ENCODE data around the gene THEM4.
"Not testable (repeated sequence)": the region's sequence is repeated elsewhere in the genome, so short reads cannot be mapped to it uniquely, and the experiment has no call there.

The THEM4 gene

GRCh38 chr1:151887028-151887427 lies 22.3 kb downstream of the THEM4 start:
- H3K4me1 ChIP-seq (ENCODE audit: control insufficient read depth, low read depth, low read length), result no peaks in the 10 kb centered on the region
- no peak overlapping the region for H3K4me3 ChIP-seq (ENCODE audit: low read length)
- no peak overlapping the region for H2AK5ac ChIP-seq (ENCODE audit: low read length)
- DNase-seq, result no peak
- no peaks in the 10 kb centered on the region for H3K79me2 ChIP-seq (ENCODE audit: control insufficient read depth, insufficient read depth, low read length)
- H4K5ac ChIP-seq (ENCODE audit: low read length), result no peak overlapping the region
- H3K18ac ChIP-seq (ENCODE audit: low read length), result no peak overlapping the region
- H3K23ac ChIP-seq (ENCODE audit: low read length), result no peak overlapping the region
- H3K27me3 ChIP-seq (ENCODE audit: insufficient read depth, low read length, poor library complexity), result no peaks in the 10 kb centered on the region
- no peak overlapping the region for H2BK5ac ChIP-seq (ENCODE audit: low read length)
- no peaks in the 10 kb centered on the region for H3K79me1 ChIP-seq (ENCODE audit: low read length)
- H4K8ac ChIP-seq (ENCODE audit: low read depth, low read length), result no peak overlapping the region
- H3K27ac ChIP-seq (ENCODE audit: low read depth, low read length), result no peak overlapping the region
- H2BK120ac ChIP-seq (ENCODE audit: low read depth, low read length), result no peak overlapping the region
- H3K36me3 ChIP-seq (ENCODE audit: control insufficient read depth, insufficient read depth, low read length), result no peaks in the 10 kb centered on the region
- H3K4ac ChIP-seq (ENCODE audit: low read depth, low read length), result no peak overlapping the region
- no peak overlapping the region for H2BK15ac ChIP-seq (replicated peaks; ENCODE audit: low read depth)
- no peak overlapping the region for H3K56ac ChIP-seq (ENCODE audit: low read length)
- no peak overlapping the region for H3K4me2 ChIP-seq (ENCODE audit: low read length)
- no CpG with 5 or more reads among the region's 1 CpG for WGBS (ENCODE audit: extremely low coverage, insufficient coverage, low lambda C conversion rate)
- no peak overlapping the region for H3K9ac ChIP-seq (ENCODE audit: low read length)

- Histone ChIP-seq H3K56ac (ENCODE audit: low read length) (no peak overlapping the region), H2AK5ac (ENCODE audit: low read length) (no peak overlapping the region), H3K27me3 (ENCODE audit: insufficient read depth, low read length, poor library complexity) (no peaks in the 10 kb centered on the region), H3K4me2 (ENCODE audit: low read length) (no peak overlapping the region), H2BK120ac (ENCODE audit: low read depth, low read length) (no peak overlapping the region), H3K18ac (ENCODE audit: low read length) (no peak overlapping the region), H3K27ac (ENCODE audit: low read depth, low read length) (no peak overlapping the region), H4K8ac (ENCODE audit: low read depth, low read length) (no peak overlapping the region), H3K79me1 (ENCODE audit: low read length) (no peaks in the 10 kb centered on the region), H3K9ac (ENCODE audit: low read length) (no peak overlapping the region), H3K4me1 (ENCODE audit: control insufficient read depth, low read depth, low read length) (no peaks in the 10 kb centered on the region), H3K4me3 (ENCODE audit: low read length) (no peak overlapping the region), H3K79me2 (ENCODE audit: control insufficient read depth, insufficient read depth, low read length) (no peaks in the 10 kb centered on the region), H3K23ac (ENCODE audit: low read length) (no peak overlapping the region), H2BK15ac (replicated peaks; ENCODE audit: low read depth) (no peak overlapping the region), H4K5ac (ENCODE audit: low read length) (no peak overlapping the region), H3K36me3 (ENCODE audit: control insufficient read depth, insufficient read depth, low read length) (no peaks in the 10 kb centered on the region), H2BK5ac (ENCODE audit: low read length) (no peak overlapping the region), H3K4ac (ENCODE audit: low read depth, low read length) (no peak overlapping the region)
- no peak for DNase-seq
- no CpG with 5 or more reads among the region's 1 CpG for WGBS (ENCODE audit: extremely low coverage, insufficient coverage, low lambda C conversion rate)
These were observed 23.8 kb downstream of the THEM4 start for GRCh38 chr1:151885479-151885878.

GRCh38 chr1:151884879-151885278 lies 24.4 kb downstream of the THEM4 start:
- not testable (repeated sequence) for H3K4ac ChIP-seq (ENCODE audit: low read depth, low read length); H3K27me3 ChIP-seq (ENCODE audit: insufficient read depth, low read length, poor library complexity); H3K79me2 ChIP-seq (ENCODE audit: control insufficient read depth, insufficient read depth, low read length); H4K5ac ChIP-seq (ENCODE audit: low read length); H2BK120ac ChIP-seq (ENCODE audit: low read depth, low read length); H4K8ac ChIP-seq (ENCODE audit: low read depth, low read length); H2BK5ac ChIP-seq (ENCODE audit: low read length); H3K56ac ChIP-seq (ENCODE audit: low read length); DNase-seq; H3K23ac ChIP-seq (ENCODE audit: low read length); H3K27ac ChIP-seq (ENCODE audit: low read depth, low read length); H3K4me3 ChIP-seq (ENCODE audit: low read length); H3K4me1 ChIP-seq (ENCODE audit: control insufficient read depth, low read depth, low read length); H3K18ac ChIP-seq (ENCODE audit: low read length); H3K36me3 ChIP-seq (ENCODE audit: control insufficient read depth, insufficient read depth, low read length); H3K9ac ChIP-seq (ENCODE audit: low read length); H3K79me1 ChIP-seq (ENCODE audit: low read length); H2BK15ac ChIP-seq (replicated peaks; ENCODE audit: low read depth); H3K4me2 ChIP-seq (ENCODE audit: low read length); H2AK5ac ChIP-seq (ENCODE audit: low read length)
- WGBS (ENCODE audit: extremely low coverage, insufficient coverage, low lambda C conversion rate), result no CpG with 5 or more reads among the region's 5 CpGs

- not testable (repeated sequence) for H3K79me1 ChIP-seq (ENCODE audit: low read length); H3K79me2 ChIP-seq (ENCODE audit: control insufficient read depth, insufficient read depth, low read length); H2BK120ac ChIP-seq (ENCODE audit: low read depth, low read length); H3K9ac ChIP-seq (ENCODE audit: low read length); H2BK15ac ChIP-seq (replicated peaks; ENCODE audit: low read depth); H3K36me3 ChIP-seq (ENCODE audit: control insufficient read depth, insufficient read depth, low read length); H3K27me3 ChIP-seq (ENCODE audit: insufficient read depth, low read length, poor library complexity); H3K4me1 ChIP-seq (ENCODE audit: control insufficient read depth, low read depth, low read length); H4K8ac ChIP-seq (ENCODE audit: low read depth, low read length); H3K18ac ChIP-seq (ENCODE audit: low read length); H2AK5ac ChIP-seq (ENCODE audit: low read length); DNase-seq; H3K4ac ChIP-seq (ENCODE audit: low read depth, low read length); H2BK5ac ChIP-seq (ENCODE audit: low read length); H3K4me3 ChIP-seq (ENCODE audit: low read length); H4K5ac ChIP-seq (ENCODE audit: low read length); H3K27ac ChIP-seq (ENCODE audit: low read depth, low read length); H3K56ac ChIP-seq (ENCODE audit: low read length); H3K4me2 ChIP-seq (ENCODE audit: low read length); H3K23ac ChIP-seq (ENCODE audit: low read length)
- no CpG with 5 or more reads among the region's 3 CpGs for WGBS (ENCODE audit: extremely low coverage, insufficient coverage, low lambda C conversion rate)
These were observed 24.9 kb downstream of the THEM4 start for GRCh38 chr1:151884445-151884844.

- not testable (repeated sequence) for H3K27ac ChIP-seq (ENCODE audit: low read depth, low read length); H3K4ac ChIP-seq (ENCODE audit: low read depth, low read length); H3K9ac ChIP-seq (ENCODE audit: low read length); H3K27me3 ChIP-seq (ENCODE audit: insufficient read depth, low read length, poor library complexity); H3K79me2 ChIP-seq (ENCODE audit: control insufficient read depth, insufficient read depth, low read length); H4K5ac ChIP-seq (ENCODE audit: low read length); H3K23ac ChIP-seq (ENCODE audit: low read length); H2AK5ac ChIP-seq (ENCODE audit: low read length); H3K4me2 ChIP-seq (ENCODE audit: low read length); H3K4me3 ChIP-seq (ENCODE audit: low read length); H2BK15ac ChIP-seq (replicated peaks; ENCODE audit: low read depth); H3K79me1 ChIP-seq (ENCODE audit: low read length); H3K36me3 ChIP-seq (ENCODE audit: control insufficient read depth, insufficient read depth, low read length); DNase-seq; H4K8ac ChIP-seq (ENCODE audit: low read depth, low read length); H3K4me1 ChIP-seq (ENCODE audit: control insufficient read depth, low read depth, low read length); H2BK5ac ChIP-seq (ENCODE audit: low read length); H2BK120ac ChIP-seq (ENCODE audit: low read depth, low read length); H3K56ac ChIP-seq (ENCODE audit: low read length); H3K18ac ChIP-seq (ENCODE audit: low read length)
- no CpG with 5 or more reads among the region's 4 CpGs for WGBS (ENCODE audit: extremely low coverage, insufficient coverage, low lambda C conversion rate)
These were observed 25.4 kb downstream of the THEM4 start for GRCh38 chr1:151883898-151884297.

GRCh38 chr1:151882918-151883317 lies 26.4 kb downstream of the THEM4 start:
- not testable (repeated sequence) for H2BK15ac ChIP-seq (replicated peaks; ENCODE audit: low read depth); H3K79me2 ChIP-seq (ENCODE audit: control insufficient read depth, insufficient read depth, low read length); H3K4ac ChIP-seq (ENCODE audit: low read depth, low read length); H3K27ac ChIP-seq (ENCODE audit: low read depth, low read length); H3K23ac ChIP-seq (ENCODE audit: low read length); H4K8ac ChIP-seq (ENCODE audit: low read depth, low read length); H3K4me2 ChIP-seq (ENCODE audit: low read length); H2AK5ac ChIP-seq (ENCODE audit: low read length); H3K36me3 ChIP-seq (ENCODE audit: control insufficient read depth, insufficient read depth, low read length); H3K27me3 ChIP-seq (ENCODE audit: insufficient read depth, low read length, poor library complexity); H3K18ac ChIP-seq (ENCODE audit: low read length); H2BK120ac ChIP-seq (ENCODE audit: low read depth, low read length); H3K4me3 ChIP-seq (ENCODE audit: low read length); H3K79me1 ChIP-seq (ENCODE audit: low read length); H4K5ac ChIP-seq (ENCODE audit: low read length); H3K9ac ChIP-seq (ENCODE audit: low read length); H3K56ac ChIP-seq (ENCODE audit: low read length); H2BK5ac ChIP-seq (ENCODE audit: low read length); DNase-seq; H3K4me1 ChIP-seq (ENCODE audit: control insufficient read depth, low read depth, low read length)
- WGBS (ENCODE audit: extremely low coverage, insufficient coverage, low lambda C conversion rate), result no CpG with 5 or more reads among the region's 5 CpGs
